LHCN-M2 (cell line): ENCODE results near the gene CYP27B1. TPM values are rescaled to one million over a fixed set of nuclear protein-coding genes. Genes with fewer than 3 reads are reported as not detected.
"Not testable (repeated sequence)": the region's sequence is repeated elsewhere in the genome, so short reads cannot be mapped to it uniquely, and the experiment has no call there.

Source experiments
- DNase-seq: peaks from one replicate; pipeline ENCODE4 v3.0.0-alpha.2; 2012; ENCODE audit warnings: low read depth
- total RNA-seq: library from RNA; depleted of rRNA; stranded (reverse); fragments of >200 nt; gene quantifications from 2 replicates; pipeline ENCODE4 v1.2.3, GENCODE V29; 2014

The CYP27B1 gene
- total RNA-seq, 1 experiment from 2014 or later = 0.98 TPM

DNA sequence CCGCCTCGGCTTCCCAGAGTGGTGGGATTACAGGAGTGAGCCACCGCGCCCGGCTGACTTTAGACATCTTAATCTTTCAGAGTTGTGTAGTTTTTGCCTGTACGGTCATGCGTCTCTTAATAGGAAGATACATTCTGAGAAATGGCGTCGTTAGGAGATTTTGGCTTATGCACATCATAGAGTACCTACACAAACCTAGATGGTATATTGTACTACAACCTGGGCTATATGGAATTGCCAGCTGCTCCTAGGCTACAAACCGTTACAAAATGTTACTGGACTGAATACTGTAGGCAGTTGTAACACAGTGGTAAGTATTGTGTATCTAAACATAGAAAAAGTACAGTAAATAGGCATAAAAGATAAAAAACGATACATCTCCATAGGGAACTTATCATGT lies 17.0 kb upstream of the CYP27B1 start:
- no peak for DNase-seq

DNA sequence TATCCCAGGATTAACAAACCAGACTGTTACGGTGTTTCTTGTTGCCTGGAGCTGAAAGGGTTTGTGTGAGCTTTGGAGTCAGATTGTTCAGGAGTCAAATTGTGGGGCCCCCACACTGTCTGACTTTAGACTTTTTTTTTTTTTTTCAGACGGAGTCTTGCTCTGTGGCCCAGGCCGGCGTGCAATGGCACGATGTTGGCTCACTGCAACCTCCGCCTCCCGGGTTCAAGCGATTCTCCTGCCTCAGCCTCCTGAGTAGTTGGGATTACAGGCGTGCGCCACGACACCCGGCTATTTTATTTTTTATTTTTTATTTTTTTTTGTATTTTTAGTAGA lies 16.6 kb upstream of the CYP27B1 start:
- DNase-seq = no peak

DNA sequence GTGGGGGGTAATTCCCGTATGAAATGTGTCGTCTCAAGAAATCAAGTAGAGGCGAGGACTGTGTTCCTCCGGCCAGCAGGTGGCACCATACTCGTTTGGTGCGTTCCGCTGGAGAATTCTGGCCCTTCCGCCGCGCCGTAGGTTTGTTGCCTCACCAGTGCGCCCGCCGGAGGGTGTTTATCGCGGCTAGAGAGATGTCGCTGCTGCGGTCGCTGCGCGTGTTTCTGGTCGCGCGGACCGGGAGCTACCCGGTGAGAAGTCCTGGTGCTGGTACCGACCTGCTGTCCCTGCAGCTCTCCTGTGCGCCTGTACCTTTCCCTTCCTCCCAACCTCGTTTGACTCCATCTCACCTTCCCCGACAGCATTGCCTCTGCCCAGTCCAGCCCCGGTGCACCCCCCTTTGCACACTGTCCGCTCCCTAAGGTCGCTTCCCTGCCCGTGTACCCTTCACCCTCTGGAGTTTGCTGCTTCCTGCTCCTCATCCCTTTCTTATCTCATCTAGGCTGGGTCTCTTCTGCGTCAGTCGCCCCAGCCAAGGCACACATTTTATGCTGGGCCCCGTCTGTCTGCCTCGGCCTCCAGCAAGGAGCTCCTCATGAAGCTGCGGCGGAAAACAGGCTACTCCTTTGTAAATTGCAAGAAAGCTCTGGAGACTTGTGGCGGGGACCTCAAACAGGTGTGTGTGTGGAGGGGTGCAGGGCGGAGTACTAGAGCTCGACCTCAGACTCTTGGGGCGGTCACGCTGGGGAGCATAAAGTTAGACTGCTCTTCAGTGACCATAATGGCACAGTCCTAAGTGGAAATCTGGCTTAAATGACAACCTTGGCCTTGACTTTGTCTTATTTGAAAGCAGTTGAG lies 16.0 kb upstream of the CYP27B1 start, which contains the start of gene TSFM:
TSS of gene TSFM (plus strand) at position 180 of the 858 bp plus-strand sequence. CDS start at position 195, 15 bp downstream.
- peak; percentile 90 for DNase-seq

DNA sequence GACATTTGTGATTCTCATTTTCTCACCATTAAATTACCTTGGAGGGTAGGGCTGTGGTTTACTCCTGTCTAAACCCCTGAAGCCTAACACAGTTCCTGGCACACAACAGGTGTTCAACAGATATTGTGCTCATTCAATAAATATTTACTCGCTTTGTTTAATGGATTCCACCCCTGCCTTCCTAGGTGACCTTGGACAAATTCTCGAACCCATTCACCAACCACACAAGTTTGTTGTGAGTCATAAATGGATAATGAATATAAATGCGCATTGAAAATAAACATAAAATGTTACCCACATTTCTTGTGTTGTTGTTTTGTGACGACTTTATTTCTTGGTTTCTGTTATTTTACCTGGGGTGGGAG lies 15.3 kb upstream of the CYP27B1 start:
- no peak for DNase-seq

DNA sequence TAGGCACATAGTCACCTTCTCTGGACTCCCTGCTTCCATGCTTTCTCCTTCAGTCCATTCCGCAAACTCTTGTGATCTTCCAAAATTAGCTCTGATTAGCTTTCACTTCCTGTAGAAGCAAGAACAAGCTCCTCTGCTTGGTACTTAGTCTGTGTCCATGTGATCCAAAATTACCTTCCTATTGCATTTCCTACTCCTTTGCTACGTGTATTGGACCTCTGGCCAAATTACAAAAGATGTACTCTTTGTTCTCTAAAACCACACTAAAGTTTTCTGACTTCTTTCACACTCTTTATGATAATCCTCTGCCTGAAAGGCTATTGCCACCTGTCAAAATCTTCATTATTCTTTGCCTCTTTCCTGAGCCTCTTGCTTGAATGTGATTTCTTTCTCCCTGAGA lies 14.9 kb upstream of the CYP27B1 start:
- DNase-seq = no peak

DNA sequence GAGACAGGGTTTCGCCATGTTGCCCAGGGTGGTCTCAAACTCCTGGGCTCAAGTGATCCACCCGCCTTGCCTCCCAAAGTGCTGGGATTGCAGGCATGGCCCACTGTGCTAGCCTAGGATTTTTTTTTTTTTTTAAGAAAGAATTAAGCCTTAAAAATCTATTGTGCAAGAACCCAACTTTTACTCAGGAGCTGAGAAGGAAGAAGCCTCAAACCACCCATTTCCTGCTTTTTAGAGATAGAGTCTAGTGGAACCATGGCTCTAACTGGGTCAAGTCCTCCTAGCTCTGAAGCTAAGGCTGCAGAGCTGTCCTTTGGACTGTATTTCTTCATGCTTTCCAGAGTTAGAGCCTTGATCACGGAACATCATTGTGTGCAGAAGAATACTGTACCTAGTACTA lies 14.4 kb upstream of the CYP27B1 start:
- no peak for DNase-seq

DNA sequence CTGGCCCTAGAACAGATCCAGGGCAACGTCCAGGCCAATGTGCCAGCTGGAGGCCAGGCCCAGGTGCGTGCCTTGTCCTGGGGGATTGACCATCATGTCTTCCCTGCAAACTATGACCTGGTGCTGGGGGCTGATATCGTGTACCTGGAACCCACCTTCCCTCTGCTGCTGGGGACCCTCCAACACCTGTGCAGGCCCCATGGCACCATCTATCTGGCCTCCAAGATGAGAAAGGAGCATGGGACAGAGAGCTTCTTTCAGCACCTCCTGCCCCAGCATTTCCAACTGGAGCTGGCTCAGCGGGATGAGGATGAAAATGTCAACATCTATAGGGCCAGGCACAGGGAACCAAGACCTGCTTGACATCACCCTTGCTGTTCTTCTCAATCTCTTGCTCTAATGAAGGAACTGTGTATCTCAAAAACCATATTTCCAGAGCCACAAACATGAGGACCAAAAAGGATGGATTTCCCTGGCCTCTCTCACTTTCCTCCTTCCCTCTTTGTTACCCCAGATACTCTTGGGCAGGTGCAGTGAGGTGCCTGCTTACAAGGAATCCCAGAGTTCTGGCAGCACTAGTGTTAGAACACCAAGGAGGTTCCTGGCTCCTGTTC lies 13.5 kb upstream of the CYP27B1 start:
- no peak for DNase-seq

DNA sequence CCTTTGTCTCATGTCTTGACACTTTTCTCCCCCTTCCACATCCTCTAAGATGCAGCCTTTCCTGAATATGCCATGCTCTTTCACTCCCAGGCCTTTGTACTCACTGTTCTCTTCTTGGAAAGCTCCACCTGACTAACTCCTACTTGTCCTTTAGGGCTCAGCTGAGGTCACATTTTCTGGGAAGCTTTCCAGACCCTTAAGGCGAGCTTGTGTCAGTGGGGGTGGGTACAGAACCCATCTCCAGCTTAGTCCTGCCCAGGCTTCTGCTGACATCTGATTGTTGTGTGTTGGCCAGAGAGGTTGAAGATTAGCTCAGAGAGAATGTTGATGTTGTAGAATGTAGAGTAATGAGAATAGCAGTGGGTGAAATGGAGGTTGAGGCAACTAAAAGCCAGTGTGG lies 12.9 kb upstream of the CYP27B1 start:
- DNase-seq = no peak

DNA sequence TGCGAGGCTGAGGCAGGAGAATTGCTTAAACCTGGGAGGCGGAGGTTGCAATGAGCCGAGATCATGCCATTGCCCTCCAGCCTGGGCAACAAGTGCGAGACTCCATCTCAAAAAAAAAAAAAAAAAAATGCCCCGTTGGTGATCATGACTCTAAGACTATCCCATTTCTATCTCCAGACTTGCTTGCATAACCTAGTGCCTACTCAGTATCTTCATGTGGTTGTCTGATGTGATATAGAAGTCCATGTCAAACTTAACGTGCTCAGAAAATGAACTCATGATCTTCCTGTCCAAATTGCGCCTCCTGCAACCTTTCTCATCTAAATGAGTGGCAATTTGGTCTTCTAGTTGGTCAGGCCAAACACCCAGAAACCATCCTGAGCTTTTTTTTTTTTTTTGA lies 11.0 kb upstream of the CYP27B1 start:
- DNase-seq = no peak

DNA sequence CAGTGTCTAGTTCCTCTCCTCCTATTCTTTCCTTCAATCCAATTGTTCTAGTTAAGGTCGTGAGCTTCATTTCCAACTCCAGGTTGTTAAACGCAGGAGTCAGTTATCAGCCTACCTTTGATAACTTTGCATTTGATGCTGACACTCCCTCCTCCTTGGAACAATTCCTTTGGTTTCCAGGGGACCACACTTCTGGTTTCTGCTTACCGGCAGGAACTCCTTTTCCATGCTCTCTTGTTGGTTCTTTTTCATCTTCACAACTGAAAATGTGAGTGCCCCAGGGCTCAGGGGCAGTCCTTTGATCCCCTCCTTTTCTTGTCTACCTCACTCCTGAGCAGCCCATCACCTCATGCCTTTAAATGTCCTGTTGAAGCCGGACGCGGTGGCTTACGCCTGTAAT lies 10.5 kb upstream of the CYP27B1 start:
- DNase-seq = no peak

DNA sequence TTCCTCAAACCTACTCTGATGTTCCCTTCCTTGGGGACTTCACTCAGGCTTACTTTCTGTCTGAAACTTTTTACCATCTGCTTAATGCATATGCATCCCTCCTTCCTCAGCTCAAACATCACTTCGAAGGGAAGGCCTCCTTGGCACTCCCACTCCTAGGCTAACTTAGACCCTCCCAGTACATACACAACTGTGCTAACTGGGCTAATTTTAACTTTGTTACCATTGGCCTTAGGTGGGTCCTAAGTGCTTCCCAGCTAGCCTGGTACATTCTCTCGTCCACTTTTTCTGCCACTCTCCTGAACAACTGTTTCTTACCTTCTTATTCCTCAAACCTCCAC lies 9.3 kb upstream of the CYP27B1 start:
- DNase-seq = no peak

DNA sequence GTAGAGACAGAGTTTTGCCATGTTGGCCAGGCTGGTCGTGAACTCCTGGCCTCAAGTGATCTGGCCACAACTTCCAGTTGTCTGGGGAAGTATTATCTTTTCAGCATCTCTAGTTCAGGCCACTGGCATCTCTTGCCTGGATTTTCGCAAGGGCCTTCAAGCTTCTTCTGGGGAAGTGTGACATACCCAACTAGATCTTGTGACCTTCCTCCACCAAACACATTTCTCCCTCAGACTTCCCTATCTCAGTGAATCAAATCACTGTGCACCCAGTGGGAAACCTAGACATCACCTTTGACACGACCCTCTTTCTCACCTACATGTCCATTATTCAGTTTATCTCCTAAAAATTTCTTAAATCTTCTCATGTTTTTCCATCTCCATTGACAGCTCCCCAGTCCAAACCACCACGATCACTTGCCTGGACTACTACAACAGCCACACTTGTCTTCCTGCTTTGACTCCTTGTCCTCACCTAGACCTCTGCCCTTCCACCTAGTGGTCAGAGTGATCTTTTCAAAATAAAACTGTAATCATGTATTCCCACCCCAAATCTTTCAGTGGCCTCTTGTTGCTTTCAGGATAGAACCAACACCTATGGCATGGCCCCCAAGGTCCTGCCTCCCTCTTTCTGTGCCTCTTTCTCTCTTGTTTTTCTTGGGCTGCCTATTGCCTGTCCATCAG lies 8.8 kb upstream of the CYP27B1 start:
- DNase-seq = no peak

DNA sequence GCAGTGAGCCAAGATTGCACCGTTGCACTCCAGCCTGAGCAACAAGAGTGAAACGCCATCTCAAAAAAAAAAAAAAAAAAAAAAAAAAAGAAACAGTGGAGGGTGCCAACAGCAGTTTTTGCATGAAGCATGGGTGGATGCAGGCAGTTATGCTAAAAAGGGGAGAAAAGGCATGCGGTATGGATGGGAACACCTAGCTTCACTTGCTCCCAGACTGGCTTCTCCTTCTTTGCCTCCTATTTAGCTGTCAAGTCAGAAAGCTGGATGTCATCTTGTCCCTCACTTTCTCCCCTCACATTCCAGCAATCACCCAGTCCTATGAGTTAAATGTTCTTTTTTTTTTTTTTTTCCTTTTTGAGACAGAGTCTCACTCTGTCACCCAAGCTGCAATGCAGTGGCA lies 8.2 kb upstream of the CYP27B1 start:
- DNase-seq = no peak

DNA sequence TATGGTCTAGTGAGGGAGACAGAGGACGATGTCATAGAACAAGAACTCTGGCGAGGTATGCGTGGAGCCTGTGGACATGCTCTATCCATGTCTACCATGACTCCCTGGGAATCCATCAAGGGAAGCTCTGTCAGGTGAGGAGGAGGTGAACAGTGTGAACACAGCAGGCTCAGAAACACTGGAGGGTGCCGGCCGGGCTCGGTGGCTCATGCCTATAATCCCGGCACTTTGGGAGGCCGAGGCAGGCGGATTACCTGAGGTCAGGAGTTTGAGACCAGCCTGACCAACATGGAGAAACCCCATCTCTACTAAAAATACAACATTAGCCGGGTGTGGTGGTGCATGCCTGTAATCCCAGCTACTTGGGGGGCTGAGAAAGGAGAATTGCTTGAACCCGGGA lies 7.8 kb upstream of the CYP27B1 start:
- DNase-seq = not testable (repeated sequence)

DNA sequence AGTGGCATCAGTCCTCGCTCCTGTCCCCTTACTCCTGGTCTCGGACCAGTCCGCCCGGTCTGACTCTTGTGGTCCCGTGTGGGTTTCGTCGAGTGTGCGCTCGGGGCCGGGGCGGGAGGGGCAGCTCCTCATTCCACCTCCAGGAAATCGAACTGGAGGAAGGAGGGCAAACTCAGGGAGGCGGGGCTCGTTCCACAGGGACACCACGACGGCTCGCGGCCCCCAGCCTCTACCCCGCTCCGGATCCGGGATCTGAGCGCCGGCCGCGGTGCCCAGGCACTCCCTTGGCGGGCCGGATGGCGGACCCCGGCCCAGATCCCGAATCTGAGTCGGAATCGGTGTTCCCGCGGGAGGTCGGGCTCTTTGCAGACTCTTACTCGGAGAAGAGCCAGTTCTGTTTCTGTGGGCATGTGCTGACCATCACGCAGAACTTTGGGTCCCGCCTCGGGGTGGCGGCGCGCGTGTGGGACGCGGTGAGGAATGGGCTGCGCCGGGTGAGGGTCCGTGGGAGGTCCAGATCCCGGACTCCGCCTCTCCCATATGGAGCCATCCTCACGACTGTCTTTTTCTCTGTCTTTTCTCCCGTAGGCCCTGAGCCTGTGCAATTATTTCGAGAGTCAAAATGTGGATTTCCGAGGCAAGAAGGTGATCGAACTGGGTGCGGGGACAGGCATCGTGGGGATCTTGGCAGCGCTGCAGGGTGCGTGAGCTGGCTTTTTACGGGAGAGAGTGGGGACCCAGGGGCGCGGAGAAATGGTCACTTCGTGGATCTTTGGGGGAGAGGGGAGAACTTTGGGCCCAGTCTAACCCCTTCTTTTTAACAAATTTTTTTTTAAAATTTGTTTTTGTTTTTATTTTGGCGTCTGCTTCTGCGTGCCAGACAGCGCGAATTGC lies 5.8 kb upstream of the CYP27B1 start, which contains the start of gene EEF1AKMT3:
TSS of gene EEF1AKMT3 (plus strand) at position 186 of the 894 bp plus-strand sequence. CDS start at position 297, 111 bp downstream.
- DNase-seq = peak; percentile 46

DNA sequence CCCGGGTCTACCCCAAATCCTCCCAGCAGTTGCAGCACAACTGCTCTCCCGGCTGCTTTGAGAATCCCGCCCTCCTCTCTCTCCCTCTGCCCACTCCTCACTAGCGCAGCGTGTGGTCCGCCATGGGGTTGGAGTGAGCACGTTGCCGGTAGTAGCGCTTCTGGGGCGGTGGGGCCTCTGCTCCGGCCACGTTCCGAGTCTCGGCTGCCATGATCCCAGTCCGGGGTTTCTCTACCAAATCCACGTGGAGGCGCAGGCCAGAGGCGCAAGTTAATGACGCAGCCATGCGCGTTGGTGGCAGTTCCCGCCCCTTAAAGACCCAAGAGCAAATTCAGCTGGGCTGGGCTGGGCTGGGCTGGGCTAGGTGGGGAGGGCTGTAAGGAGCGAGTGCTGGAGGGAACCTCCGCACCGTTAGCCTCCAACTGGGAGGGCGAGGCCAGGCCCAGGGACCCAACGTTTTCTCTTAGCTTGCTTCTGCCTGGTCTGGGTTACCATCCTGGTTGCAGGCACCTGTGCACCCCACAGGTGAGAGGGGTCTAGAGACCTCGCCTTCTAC lies 5.1 kb upstream of the CYP27B1 start, which contains the start of gene METTL1:
TSS of gene METTL1 (minus strand) at position 233 of the 556 bp plus-strand sequence. CDS start at position 211, 22 bp downstream.
- peak; percentile 96 for DNase-seq

DNA sequence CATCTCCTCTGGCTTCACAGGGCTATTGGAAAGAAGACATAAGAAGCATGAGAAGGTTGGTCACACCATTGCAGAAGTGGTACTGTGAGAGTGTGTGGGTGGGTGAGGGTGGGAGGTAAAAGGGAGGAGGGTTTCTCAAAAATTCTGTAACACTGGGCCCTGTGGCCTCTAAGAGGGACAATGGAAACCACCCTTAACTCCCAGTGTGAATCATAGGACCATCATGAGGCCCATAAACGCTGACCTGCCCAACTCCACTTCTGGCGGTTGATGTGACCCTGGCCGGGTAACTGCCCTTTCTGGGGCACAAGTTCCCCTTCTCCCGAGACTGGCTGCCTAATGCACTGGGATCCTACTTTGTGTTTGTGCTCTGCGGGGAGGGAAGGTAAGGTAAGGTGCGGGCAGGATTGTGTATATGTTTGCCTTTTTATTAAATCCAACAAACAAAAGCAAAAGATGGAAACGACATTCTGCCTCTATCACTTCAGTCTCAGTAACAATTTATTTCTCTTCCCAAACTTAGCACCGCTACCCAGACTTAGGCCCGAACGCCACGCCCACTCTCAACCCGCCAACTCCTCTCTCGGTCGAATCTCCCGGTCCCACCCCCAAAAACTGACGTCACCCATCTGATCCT lies 4.5 kb upstream of the CYP27B1 start:
- DNase-seq = peak; percentile 90

DNA sequence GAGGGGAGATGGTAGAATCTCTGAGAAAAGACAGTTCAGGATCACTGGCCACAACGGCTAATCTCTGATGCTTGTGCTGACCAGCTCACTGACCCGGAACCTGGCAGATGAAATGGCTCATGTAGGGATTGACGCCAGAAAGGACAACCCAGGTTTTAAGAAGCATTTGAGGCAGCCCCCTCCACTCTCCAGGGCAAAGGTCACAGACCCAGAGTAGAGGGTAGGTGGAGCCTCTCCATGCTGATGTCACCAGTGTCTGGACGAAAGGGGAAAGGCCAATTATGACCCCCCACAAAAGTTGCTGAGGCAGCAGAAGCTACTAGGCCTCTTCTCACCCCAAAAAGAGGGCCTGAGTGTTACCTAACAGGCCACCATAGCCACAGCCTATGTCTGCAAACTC lies 3.9 kb upstream of the CYP27B1 start:
- DNase-seq = no peak

DNA sequence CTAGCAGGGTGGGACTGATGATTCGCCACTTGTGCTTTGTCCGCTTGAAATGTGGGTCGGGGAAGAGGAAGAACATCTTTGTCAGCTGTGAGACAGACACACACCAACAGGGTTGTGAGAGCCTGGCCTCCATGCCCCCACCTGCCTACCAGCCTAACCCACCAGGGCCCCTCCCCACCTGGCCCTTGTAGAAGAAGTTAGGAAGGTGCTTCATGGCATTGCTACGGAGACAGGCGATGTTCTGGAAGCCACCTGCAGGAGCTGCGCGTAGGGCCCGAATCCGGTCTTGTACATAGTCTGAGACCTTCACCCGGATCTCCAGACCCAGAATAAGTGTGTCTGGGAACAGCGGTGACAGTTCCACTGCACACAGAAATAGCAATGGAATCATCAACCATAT lies 2.7 kb upstream of the CYP27B1 start:
- DNase-seq = no peak

DNA sequence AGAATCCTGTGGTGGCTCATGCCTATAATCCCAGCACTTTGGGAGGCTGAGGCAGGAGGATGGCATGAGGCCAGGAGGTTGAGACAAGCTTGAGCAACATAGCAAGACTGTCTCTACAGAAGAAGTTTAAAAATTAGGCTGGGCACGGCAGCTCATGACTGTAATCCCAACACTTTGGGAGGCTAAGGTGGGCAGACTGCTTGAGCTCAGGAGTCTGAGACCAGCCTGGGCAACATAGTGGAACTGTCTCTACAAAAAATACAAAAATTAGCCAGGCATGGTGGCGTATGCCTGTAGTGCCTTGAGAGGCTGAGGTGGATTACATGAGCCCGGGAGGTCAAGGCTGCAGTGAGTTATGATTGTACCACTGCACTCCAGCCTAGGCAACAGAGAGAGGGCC lies 998 bp upstream of the CYP27B1 start:
- DNase-seq = no peak

DNA sequence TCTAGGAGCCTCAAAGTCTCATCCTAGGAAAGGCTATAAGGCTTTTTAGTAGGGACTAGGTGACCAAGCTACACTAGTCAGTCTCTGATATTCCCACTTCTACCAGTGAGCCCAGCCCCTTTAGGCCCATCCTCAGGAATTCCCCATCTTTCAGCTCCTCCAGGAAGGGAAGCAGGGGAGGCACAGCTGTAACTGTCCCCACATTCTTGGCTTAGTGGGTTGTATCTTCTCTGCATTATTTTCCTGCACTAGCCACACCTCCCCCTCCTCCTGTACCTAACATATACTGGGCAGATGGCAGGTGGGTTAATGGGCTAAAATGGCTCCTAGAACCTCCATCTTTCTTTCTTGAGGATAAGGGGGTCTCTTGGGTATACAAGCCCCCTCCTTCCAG lies 424 bp upstream of the CYP27B1 start:
- DNase-seq = no peak
